ENCODE results near the gene ATP11A.

DNA sequence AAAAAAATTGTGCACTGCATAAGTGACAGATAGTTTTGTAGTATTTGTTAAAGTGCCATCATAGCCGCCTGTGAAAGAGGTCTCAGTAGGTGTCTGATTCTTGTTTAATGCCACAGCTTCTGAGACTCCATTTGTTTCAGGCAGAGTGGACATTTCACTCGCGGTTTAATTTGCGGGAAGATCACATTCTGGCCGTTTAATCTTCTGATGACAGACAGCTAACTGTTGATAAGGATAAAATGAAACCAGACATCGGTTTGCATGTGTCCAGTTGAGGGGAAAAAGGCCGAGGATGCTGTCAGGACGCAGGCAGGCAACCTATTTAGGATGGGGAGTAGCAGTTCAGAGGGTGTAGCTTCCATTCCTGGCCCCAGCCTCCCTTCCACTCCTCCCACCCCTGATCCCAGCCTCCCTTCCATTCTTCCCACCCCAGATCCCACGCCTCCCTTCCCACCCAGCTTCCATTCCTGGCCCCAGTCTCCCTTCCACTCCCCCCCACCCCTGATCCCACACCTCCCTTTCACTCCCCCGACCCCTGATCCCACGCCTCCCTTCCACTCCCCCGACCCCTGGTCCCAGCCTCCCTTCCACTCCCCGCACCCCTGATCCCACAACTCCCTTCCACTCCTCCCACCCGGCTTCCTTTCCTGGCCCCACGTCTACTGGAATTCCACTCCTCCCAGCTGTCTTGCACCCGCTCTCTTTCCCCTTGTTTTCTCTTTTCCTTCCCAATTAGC, 23.8 kb downstream of the ATP11A start:
- TF ChIP-seq, protein P1, sequence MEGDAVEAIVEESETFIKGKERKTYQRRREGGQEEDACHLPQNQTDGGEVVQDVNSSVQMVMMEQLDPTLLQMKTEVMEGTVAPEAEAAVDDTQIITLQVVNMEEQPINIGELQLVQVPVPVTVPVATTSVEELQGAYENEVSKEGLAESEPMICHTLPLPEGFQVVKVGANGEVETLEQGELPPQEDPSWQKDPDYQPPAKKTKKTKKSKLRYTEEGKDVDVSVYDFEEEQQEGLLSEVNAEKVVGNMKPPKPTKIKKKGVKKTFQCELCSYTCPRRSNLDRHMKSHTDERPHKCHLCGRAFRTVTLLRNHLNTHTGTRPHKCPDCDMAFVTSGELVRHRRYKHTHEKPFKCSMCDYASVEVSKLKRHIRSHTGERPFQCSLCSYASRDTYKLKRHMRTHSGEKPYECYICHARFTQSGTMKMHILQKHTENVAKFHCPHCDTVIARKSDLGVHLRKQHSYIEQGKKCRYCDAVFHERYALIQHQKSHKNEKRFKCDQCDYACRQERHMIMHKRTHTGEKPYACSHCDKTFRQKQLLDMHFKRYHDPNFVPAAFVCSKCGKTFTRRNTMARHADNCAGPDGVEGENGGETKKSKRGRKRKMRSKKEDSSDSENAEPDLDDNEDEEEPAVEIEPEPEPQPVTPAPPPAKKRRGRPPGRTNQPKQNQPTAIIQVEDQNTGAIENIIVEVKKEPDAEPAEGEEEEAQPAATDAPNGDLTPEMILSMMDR (IDR thresholded peaks at IDR 0.05; ENCODE audit: low read depth, low read length) = no peak
- TF ChIP-seq EZH2phosphoT487 (IDR thresholded peaks at IDR 0.05; ENCODE audit: low read depth) = no peak
